GM19240 (cell line): ENCODE results near the gene CUL1.

Experiments used
- DNase-seq: peaks from one replicate; pipeline ENCODE4 v3.0.0; 2011; ENCODE audit warnings: low spot score; ENCODE audit not compliant: insufficient read length

Gene CUL1

DNA sequence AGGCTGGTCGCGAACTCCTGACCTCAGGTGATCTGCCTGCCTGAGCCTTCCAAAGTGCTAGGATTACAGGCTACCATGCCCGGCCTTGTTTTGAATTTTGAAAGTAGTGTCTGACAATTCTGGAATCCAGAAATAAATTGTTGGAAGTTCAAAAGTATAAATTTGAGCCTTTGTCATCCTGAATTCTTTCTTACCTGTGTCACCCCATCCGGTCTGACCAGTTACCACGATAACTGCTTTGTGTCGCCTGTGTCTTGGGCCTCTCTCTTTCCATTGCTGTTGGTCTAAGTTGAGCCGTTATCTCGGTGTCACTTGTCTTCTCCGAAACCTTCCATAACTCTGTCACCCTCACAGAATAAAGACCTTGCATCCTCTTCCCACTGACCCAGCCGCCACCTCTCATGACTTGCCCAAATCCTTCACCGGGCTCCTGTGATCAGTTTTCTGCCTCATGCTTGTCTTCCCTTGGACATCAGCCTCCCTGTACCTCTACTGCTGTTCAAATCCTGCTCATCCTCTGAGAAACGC, 18.6 kb downstream of the CUL1 start:
- no peak for DNase-seq

GRCh38 chr7:148718431-148718830, 19.7 kb downstream of the CUL1 start:
- DNase-seq: no peak

DNA sequence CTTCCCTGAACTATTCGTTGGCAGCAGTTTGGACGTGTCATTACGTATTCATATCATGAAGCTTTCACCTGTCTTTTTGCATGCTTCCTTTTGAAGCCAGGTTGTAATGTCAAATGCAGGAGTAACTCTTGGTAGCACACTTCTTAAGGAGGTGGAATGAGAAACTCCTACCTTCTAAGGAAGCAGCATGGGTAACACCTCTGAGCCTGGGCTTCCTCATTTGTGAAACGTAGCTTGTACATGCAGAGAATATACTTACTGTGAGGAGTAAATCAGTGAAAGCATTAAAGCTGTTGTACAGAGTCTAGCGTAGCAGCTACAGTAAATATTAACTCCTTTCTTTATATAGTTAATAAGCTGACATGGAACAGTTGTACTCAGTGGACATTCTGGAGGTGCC, 21.1 kb downstream of the CUL1 start:
- no peak for DNase-seq

GRCh38 chr7:148720472-148720871, 21.8 kb downstream of the CUL1 start:
- DNase-seq: no peak

- DNase-seq: no peak
Observed at GRCh38 chr7:148721390-148721789, 22.7 kb downstream of the CUL1 start.

- no peak for DNase-seq
Observed at GRCh38 chr7:148722340-148723165, 23.9 kb downstream of the CUL1 start.

GRCh38 chr7:148723166-148723559, 24.5 kb downstream of the CUL1 start:
- no peak for DNase-seq

- DNase-seq: no peak
Observed at GRCh38 chr7:148723846-148724245, 25.1 kb downstream of the CUL1 start.

GRCh38 chr7:148726385-148726784, 27.7 kb downstream of the CUL1 start:
- no peak for DNase-seq

DNA sequence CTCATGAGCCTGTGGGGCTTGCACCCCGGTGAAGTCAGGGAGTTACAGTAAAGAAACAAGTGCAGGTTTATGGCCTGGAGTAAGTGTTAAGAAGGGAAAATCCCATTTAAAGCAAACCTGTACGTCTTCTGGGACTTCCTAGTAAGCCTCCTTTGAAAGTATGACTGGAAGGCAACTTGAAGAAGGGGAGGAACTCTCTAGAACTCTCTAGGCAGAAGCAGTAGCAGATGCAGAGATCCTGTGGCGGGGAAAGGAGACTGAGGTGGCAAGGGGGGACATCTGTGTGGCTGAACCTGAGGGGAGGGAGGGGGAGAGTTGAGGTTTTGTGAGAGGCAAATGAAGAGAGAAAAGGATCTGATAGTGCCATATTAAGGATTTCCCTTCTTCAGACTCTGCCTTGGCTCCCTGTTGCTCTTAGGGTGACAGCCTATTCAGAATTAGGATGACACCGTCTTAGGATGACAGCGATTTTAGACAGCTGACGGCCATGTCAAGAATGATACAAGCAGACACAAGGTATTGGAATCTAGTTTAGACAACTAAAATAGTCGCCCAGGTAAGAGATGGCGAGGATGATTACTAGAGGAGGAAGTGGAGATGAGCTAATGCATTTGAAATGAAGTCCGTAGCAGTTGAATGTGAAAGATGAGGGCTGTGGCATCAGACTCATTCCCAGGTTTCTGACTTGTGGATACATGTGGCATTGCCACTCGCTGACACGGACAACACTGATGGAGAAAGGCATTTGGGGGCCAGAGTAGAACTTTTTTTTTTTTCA, 29.0 kb downstream of the CUL1 start:
- no peak for DNase-seq

DNA sequence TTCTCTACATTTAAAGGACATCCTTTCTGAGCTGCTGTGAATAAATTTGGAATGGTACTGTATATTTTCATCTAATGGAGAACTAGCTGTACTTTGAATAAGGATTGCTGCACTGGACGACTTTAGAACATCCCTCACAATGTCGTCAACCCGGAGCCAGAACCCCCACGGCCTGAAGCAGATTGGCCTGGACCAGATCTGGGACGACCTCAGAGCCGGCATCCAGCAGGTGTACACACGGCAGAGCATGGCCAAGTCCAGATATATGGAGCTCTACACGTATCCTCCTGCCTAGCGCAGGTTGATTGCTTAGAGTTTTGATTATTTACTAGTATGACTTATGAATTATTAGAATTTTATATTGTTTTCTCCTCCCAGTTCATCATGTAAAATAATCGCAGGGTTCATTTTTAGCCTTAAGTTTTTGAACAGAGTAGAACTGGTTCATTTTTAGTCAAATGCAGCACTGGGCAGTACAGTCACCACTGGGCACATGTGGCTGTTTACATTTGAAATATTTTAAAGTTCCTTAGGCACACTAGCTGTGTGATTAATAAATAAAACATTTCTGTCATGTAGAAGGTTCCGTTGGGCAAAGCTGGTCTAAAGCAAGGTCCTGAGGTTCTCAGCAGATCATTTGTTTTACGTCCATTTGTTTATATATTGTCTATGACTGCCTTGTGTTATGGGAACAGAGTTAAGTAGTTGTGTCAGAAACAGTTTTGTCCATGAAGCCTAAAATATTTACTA, 31.5 kb downstream of the CUL1 start:
- DNase-seq: no peak

DNA sequence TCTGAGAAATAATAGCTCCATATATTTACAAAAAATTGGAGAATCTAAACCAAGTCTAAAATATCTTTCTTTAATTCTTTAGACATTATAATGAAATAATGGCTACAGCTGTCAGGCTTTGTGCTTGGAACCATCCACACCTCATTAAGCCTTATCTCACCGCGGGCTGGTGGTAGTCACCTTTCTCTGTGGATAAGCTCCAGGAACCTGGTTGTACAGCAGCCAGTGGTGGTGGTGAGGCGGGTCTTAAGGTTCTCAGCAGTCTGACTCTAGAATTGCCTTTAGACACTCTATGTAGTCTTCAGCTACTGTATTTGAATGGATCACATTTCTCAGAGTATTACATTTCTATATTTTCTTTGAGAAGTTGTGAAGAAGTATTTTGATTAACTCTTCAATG, 34.2 kb downstream of the CUL1 start:
- no peak for DNase-seq

- DNase-seq: no peak
Observed at GRCh38 chr7:148733496-148733895, 34.8 kb downstream of the CUL1 start.

DNA sequence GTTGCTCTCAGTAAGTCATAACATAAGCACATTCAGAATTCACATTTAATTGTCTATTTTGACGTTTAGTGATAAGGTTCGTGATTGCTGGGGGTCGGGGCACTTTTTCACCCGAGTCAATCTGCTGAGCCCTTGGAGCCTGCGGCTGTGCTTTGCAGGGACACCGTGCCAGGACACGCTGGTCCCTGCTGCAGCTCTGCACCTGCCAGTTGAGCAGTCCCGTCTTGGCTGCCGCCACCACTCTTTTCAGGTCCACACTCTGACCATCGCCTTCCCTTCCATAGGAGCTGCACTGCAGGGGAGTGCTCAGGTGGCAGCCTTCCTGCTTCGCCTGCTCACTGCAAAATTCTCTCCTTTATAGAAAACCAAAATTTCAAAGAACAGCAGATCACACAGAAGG, 36.4 kb downstream of the CUL1 start:
- no peak for DNase-seq

DNA sequence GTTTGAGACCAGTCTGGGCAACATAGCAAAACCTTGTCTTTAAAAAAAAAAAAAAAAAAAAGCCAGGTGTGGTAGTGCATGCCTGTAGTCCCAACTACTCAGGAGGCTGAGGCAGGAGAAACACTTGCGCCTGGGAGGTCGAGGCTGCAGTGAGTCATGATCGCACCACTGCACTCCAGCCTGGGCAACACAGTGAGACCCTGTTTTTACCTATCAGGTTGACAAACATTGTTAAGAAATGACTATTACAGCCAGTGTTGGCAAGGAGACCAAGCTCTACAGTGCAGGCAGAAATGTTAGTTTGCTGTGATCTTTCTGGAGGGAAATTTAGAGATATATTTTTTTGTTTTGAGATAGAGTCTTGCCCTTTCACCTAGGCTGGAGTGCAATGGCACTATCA, 37.3 kb downstream of the CUL1 start:
- no peak for DNase-seq

- no peak for DNase-seq
Observed at GRCh38 chr7:148738737-148739535, 40.2 kb downstream of the CUL1 start.

- no peak for DNase-seq
Observed at GRCh38 chr7:148746135-148746534, 47.4 kb downstream of the CUL1 start.

- DNase-seq: no peak
Observed at GRCh38 chr7:148747274-148747673, 48.6 kb downstream of the CUL1 start.

DNA sequence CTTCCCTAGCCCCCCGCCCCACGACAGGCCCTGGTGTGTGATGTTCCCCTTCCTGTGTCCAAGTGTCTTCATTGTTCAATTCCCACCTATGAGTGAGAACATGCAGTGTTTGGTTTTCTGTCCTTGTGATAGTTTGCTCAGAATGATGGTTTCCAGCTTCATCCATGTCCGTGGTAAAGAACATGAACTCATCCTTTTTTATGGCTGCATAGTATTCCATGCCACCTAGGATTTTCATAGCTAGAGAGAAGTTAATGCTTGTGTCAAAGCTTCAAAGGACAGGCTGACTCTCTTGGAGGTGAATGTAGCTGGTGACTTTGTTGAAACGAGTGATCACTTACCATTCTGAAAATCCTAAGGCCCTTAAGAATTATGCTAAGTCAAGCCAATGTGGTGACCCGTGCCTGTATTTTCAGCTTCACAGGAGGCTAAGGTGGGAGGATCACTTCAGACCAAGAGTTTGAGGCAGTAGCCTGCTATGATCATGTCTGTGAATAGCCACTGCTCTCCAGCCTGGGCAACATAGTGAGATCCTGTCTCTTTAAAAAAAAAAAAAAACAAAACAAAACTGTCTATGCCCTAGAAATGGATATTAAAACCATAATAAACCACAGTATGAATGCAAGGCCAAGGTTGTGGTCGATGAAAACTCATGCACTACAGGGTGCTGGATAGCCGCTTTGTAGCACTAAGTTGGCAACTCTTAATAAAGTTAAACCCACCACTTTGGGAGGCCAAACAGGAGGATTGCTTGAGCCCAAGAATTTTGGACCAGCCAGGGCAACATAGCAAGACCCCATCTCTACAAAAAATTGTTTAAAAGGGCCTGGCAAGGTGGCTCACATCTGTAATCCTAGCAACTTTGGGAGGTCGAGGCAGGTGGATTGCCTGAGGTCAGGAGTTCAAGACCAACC, 52.0 kb downstream of the CUL1 start:
- no peak for DNase-seq

DNA sequence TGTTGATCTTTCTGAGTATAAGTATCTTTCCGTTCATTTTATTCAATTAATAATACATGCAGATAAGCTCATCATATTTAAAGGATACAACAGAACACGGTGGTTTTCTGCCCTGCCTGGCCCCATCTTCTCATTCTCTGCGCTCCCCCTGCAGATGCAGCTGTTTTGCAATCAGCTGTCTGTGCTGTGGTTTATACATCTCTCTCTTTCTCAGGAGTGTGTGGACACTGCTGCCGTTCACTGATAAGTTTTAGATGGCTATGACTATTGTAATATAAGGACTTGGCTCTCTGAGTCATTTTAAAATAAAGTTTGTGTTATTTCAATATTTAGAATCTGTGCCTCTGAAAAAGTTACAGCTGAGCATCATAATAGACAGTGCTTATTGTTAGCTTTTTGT, 54.5 kb downstream of the CUL1 start:
- DNase-seq: no peak
